ENCODE measurements around the gene MAPK9.

DNA sequence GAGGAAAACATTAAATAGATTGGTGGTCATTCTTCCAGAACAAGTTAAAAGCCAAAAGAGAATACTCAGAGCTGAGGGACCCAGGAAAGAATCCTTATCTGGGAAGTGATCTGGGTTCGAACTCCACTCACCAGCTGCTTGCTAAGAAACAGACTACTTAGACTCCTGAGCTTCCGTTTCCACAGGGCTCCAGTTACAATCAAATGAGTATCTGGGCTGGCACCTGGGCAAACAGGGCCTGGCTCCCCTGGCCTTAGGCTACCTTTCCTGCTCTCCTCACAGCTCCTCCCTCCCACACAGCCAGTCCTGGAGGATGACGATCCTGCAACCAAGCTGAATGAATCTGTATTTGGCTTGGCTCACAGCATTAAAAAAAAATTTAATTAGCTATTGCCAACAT, 2.5 kb downstream of the MAPK9 start:
- no peak for TF ChIP-seq POLR2AphosphoS5 (IDR thresholded peaks at IDR 0.05)
- TF ChIP-seq, protein P1, sequence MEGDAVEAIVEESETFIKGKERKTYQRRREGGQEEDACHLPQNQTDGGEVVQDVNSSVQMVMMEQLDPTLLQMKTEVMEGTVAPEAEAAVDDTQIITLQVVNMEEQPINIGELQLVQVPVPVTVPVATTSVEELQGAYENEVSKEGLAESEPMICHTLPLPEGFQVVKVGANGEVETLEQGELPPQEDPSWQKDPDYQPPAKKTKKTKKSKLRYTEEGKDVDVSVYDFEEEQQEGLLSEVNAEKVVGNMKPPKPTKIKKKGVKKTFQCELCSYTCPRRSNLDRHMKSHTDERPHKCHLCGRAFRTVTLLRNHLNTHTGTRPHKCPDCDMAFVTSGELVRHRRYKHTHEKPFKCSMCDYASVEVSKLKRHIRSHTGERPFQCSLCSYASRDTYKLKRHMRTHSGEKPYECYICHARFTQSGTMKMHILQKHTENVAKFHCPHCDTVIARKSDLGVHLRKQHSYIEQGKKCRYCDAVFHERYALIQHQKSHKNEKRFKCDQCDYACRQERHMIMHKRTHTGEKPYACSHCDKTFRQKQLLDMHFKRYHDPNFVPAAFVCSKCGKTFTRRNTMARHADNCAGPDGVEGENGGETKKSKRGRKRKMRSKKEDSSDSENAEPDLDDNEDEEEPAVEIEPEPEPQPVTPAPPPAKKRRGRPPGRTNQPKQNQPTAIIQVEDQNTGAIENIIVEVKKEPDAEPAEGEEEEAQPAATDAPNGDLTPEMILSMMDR (IDR thresholded peaks at IDR 0.05), result no peak
